HG03378 (cell line): ENCODE results near the gene OMG.
"Not testable (repeated sequence)": the region's sequence is repeated elsewhere in the genome, so short reads cannot be mapped to it uniquely, and the experiment has no call there.

Source experiments
- ATAC-seq: cut with Tn5 transposase; IDR thresholded peaks from one replicate; pipeline ENCODE4 v1.9.1; 2021; ENCODE audit warnings: mild to moderate bottlenecking, moderate library complexity; ENCODE audit not compliant: unreplicated experiment

The OMG gene, protein sequence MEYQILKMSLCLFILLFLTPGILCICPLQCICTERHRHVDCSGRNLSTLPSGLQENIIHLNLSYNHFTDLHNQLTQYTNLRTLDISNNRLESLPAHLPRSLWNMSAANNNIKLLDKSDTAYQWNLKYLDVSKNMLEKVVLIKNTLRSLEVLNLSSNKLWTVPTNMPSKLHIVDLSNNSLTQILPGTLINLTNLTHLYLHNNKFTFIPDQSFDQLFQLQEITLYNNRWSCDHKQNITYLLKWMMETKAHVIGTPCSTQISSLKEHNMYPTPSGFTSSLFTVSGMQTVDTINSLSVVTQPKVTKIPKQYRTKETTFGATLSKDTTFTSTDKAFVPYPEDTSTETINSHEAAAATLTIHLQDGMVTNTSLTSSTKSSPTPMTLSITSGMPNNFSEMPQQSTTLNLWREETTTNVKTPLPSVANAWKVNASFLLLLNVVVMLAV

GRCh38 chr17:31297090-31297489, at the start of gene OMG:
TSS of gene OMG (minus strand) at chr17:31297239. CDS start at chr17:31296331, 908 bp downstream.
- ATAC-seq, result no peak

DNA sequence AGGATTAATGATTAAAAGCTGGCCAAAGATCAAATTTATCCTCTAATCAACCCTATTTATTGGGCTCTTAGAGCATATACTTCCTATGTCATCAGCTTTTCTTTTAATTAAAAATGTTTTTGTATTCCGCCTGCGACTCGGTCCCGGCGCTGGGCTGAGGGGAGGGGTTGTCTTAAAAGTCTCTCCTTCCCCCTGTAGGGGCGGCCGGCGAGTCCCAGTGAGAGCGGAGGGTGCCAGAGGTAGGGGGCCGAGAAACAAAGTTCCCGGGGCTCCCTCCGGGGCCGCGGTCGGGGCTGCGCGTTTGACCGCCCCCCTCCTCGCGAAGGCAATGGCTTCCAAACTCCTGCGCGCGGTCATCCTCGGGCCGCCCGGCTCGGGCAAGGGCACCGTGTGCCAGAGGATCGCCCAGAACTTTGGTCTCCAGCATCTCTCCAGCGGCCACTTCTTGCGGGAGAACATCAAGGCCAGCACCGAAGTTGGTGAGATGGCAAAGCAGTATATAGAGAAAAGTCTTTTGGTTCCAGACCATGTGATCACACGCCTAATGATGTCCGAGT, 48.2 kb upstream of the OMG start:
- ATAC-seq, result not testable (repeated sequence)

DNA sequence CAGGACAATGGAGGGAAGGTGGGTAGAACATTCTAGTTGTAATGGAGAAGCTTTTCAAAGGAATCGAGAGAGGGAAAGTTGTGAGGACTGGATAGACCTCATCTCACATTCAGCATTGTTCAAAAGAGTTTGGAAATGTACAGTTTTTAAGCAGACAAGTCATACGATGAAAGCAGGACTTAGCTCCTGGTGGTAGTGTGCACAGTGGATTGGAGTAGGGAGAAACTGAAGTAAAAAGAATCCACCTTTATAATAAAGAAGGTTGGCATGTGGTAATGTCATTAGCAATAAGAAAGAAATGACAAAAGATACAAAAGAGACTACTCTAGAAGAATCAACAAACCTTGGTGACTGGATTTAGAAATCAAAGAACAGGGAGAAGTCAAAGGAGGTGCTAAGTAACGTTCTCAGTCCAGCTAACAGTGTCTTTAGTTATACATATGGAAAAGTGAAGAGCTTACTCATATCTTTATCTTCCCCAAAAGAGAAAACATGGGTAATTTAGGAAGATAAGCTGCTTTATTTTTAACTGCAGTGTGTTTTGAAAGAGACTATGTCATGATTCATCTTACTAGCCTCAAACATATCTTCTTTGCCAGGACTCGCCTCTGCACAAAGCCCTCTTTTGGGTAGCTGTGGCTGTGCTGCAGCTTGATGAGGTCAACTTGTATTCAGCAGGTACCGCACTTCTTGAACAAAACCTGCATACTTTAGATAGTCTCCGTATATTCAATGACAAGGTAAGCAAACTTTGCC, 43.0 kb upstream of the OMG start:
- no peak for ATAC-seq

- no peak for ATAC-seq
Measured at GRCh38 chr17:31329221-31329620, 32.2 kb upstream of the OMG start.

DNA sequence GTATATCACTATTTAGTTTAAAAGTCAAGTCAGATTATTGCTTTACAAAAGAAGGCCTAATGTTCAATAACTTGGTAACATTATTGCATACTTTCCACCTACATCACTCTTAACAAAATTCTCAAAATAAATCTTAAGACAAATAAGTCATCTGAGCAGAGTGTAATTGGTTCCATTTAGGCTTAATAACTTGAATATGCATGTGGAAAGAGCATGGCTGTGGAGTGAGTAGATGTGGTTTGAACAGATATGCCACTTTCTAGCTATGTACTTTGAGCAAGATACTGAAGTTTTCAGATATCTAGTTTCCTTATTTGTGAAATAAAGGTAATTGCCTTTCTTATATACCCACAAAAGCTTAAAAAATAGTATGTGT, 31.1 kb upstream of the OMG start:
- no peak for ATAC-seq

DNA sequence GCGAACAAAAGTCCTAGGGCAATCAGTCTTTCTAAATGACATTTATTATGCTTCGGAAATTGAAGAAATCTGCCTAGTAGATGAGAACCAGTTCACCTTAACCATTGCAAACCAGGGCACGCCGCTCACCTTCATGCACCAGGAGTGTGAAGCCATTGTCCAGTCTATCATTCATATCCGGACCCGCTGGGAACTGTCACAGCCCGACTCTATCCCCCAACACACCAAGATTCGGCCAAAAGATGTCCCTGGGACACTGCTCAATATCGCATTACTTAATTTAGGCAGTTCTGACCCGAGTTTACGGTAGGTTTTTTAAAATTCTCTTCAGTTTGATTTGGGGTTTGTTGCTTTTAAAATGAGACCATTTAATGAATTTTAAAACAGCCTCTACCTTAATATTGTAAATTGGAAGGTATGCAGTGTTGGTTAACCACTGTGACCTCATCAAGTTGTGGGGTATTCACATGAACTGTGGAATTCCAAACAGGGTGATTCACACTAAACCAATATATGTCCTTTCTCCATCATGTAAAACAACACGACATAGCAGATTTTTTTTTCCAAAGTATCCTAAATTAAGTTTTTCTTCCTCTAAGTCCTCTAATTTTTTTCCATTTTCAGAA, 30.6 kb upstream of the OMG start:
- no peak for ATAC-seq

- ATAC-seq, result no peak
Measured at GRCh38 chr17:31323551-31323950, 26.5 kb upstream of the OMG start.

DNA sequence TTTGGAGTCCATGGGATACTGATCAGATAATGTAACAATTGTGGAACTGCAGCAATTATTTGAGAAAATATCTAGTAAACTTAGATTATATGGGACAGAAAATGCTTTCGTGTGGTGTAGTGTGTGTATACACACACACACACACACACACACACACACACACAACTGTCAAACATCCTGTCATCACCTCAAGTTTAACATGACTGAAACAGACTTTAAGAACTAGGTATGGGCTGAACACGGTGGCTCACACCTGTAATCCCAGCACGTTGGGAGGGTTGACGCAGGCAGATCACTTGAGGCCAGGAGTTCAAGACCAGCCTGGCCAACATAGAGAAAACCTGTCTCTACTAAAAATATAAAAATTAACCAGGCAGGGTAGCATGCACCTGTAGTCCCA, 24.9 kb upstream of the OMG start:
- ATAC-seq, result no peak

DNA sequence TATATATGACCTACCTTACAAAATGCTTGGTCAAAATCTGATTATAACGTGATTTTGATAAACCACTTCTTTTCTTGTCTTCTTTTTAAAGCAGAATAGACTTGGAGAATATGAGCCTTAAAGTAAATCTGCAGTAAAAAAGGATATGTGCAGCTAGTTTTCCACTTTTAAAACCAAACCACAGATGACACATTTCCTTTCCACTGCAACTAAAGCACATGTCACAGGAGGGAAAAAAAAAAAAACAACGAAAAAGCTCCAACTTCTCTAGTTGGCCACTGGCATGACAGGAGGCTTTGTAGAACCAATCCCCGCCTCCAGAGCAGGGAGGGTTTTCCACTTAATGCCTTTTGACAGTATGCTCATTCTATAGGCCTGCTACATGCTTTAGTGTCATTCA, 24.4 kb upstream of the OMG start, which contains the start of gene EVI2A:
TSS of gene EVI2A (minus strand) at position 142 of the 400 bp plus-strand sequence. CDS start 2,609 bp downstream, outside the sequence.
- ATAC-seq, result peak; percentile 32

- no peak for ATAC-seq
Measured at GRCh38 chr17:31320791-31321190, 23.8 kb upstream of the OMG start.

GRCh38 chr17:31320241-31320640, 23.2 kb upstream of the OMG start:
- ATAC-seq, result no peak

- ATAC-seq, result peak; percentile 48
Measured at GRCh38 chr17:31318851-31319661, 22.0 kb upstream of the OMG start.

DNA sequence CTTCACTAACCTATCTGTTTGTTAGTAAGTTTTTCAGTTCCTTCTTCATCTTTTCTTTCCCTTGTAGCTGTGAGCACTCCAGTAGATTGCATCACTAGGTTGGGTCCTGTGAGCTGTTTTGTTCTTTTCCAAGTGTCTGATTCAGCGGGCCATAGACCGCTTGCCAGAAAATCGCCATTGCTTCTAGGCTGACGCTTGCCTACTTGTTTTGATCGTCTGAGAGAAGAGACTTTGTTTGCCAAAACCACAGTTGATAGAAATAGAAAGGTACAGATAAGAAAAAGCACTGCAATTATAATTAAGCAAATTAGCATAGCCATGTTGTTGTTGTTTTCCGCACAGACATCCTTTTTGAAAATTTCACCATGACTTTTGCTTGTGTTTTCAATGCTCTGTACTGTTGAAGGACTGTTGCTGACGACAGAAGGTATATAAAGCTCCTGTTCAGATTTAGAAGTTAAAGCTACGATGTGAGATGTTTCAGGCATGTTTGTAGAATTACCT, 21.3 kb upstream of the OMG start:
- ATAC-seq, result no peak

DNA sequence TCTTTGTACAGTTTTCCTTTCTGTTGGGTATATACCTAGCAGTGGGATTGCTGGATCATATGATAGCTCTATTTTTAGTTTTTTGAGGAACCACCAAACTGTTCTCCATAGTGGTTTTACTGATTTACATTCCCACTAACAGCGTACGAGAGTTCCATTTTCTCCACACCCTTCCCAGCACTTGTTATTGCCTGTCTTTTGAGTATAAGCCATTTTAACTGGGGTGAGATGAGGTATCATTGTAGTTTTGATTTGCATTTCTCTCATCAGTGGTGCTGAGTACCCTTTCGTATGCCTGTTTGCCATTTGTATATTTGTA, 17.7 kb upstream of the OMG start:
- ATAC-seq, result no peak

GRCh38 chr17:31313982-31314781, 17.1 kb upstream of the OMG start, which contains the start of gene EVI2B:
TSS of gene EVI2B (minus strand) at chr17:31314054. CDS start at chr17:31305609, 8,445 bp downstream.
- no peak for ATAC-seq

DNA sequence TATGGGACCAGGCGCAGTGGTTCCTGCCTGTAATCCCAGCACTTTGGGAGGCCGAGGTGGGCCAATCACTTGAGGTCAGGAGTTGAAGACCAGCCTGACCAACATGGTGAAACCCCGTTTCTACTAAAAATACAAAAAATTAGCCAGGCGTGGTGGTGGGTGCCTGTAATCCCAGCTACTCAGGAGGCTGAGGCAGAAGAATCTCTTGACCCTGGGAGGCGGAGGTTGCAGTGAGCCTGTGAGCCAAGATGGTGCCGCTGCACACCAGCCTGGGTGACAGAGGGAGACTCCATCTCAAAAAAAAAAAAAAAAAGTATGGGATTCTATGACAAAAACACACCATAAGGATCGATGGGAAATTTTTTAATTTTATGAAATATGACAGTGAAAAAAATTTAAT, 15.2 kb upstream of the OMG start:
- not testable (repeated sequence) for ATAC-seq

- no peak for ATAC-seq
Measured at GRCh38 chr17:31311526-31311925, 14.5 kb upstream of the OMG start.

DNA sequence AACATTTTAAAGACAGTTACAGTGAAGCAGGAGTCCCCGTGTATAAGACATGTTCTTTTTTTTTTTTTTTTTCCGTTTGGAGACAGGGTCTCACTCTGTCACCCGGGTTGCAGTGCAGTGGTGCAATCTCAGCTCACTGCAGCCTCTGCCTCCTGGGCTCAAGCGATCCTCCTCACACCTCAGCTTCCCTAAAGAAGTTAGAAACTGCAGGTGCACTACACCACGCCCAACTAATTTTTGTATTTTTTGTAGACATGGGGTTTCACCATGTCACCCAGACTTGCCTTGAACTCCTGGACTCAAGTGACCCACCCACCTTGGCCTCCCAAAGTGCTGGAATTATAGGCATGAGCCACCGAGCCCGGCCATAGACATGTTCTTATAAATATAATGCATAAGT, 13.8 kb upstream of the OMG start:
- ATAC-seq, result no peak

DNA sequence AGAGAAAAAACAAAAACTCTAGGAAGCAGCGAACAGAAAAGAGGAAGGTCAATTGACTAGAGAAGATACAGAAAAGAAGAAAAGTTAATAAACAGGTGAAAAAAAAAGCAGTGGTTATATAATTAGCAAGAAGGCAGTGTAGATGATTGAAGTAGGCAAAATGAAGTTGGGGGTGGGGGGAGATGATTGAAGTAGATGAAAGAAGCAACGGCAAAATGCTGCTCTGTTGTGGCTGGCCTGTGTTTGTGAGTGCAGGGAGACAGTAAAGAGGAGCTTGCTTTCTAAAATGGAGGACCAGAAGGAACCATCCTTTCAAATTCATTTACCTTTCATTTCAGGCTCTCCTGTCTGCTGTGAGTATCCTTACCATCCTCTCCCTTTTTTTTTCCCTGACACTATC, 13.2 kb upstream of the OMG start:
- ATAC-seq, result no peak
